ENCODE data around the gene ESR1. TPM values are rescaled to one million over a fixed set of nuclear protein-coding genes. Genes with fewer than 3 reads are reported as not detected.

ESR1 gene
- total and polyA plus RNA-seq, 2 experiments from 2014 or later, result 0.09 TPM; not detected in 1

DNA sequence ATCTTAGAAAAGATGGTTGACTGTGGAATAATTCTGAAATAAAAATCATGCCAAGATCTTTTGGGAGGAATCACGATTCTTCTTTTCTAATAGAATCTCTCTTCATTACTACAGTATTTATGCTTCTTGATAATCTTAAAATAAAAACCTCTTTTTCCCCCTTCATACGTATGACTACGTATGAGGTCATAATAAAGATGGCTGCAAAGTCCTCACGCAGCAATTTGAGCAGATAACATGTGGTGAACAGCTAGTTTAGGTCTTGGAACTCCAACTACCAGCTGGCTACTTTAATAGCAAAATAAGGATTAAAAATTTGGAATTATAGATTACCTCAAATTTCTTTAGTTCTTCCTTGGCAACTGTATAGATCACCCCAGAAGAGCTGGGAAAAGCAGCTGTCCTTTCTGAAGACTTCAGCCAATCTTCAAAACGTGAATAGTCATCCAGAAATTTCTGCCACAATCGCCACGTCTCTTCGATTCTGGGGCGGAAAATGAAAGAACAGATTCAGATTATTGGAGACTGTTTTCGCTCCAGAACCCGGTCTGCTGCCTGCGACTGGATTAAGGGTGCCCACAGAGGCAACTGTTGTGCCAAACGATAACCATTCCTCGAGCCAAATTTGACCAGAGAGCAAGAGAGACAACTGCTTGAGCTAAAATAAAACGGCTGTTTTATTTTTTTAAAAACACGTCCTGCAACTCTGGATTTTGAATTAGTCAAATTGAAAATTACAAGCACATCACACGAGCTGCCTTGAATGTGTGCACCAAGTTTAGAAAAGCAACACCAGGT lies 347.3 kb downstream of the ESR1 start:
- no peaks in the 10 kb centered on the region for H3K79me2 ChIP-seq (ENCODE audit: insufficient read depth)
- TF ChIP-seq EZH2phosphoT487 (IDR thresholded peaks at IDR 0.05; ENCODE audit: insufficient read depth, low read depth) (no peak), EZH2 (IDR thresholded peaks at IDR 0.05; ENCODE audit: insufficient read depth, poor library complexity, severe bottlenecking) (no peak)
- peaks cover 68% of the 10 kb centered on the region for H3K36me3 ChIP-seq (ENCODE audit: low read depth)
- H3K9me3 ChIP-seq (ENCODE audit: low read depth), result no peaks in the 10 kb centered on the region
- H3K9me2 ChIP-seq (ENCODE audit: insufficient read depth), result no peaks in the 10 kb centered on the region
- H3K9ac ChIP-seq, result no peak overlapping the region
- no peak overlapping the region for H3K27ac ChIP-seq
- 91% methylated on average over 17 of the region's 17 CpGs for WGBS, 2 experiments (ENCODE audit: low coverage in 1 of 2, low lambda C conversion rate in 2 of 2, missing lambda C conversion rate in 2 of 2)
- H3F3A ChIP-seq (ENCODE audit: insufficient read depth), result no peaks in the 10 kb centered on the region
- no peak overlapping the region for H3K4me2 ChIP-seq (ENCODE audit: unreplicated experiment)
- H3K4me3 ChIP-seq, result no peak overlapping the region
- no peaks in the 10 kb centered on the region for H3K4me1 ChIP-seq (ENCODE audit: insufficient read depth)
- peak; percentile 12 for DNase-seq
- in situ Hi-C loops (cut with MboI), result no loop called here
- H3K27me3 ChIP-seq (replicated peaks; ENCODE audit: insufficient read depth), result no peaks in the 10 kb centered on the region
- H4K20me1 ChIP-seq (ENCODE audit: insufficient read depth), result no peaks in the 10 kb centered on the region
- no peak overlapping the region for H2AFZ ChIP-seq

DNA sequence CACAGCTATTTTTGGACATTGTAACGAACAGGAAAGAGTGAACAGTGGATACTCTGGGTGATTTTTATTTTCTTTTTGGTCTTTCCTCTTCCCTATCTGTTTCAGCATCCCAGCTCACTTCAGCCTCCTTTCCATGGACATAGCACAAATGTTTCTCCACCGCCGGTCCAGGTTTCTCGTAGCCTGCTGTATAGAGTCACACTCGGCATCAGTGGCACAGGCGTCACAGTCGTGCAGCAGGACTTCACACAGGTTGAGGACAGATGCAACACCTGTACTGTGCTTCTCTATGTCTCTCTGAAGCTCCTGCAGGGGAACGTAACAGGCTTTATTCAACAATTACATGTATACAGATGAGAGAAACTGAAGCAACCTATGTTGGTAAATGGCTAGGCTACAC lies 348.3 kb downstream of the ESR1 start:
- DNase-seq, result no peak
- Histone ChIP-seq H4K20me1 (ENCODE audit: insufficient read depth) (no peaks in the 10 kb centered on the region), H2AFZ (no peak overlapping the region), H3K4me1 (ENCODE audit: insufficient read depth) (no peaks in the 10 kb centered on the region), H3F3A (ENCODE audit: insufficient read depth) (no peaks in the 10 kb centered on the region), H3K9me2 (ENCODE audit: insufficient read depth) (no peaks in the 10 kb centered on the region), H3K9ac (no peak overlapping the region), H3K27ac (no peak overlapping the region), H3K9me3 (ENCODE audit: low read depth) (no peaks in the 10 kb centered on the region), H3K27me3 (replicated peaks; ENCODE audit: insufficient read depth) (no peaks in the 10 kb centered on the region), H3K79me2 (ENCODE audit: insufficient read depth) (no peaks in the 10 kb centered on the region), H3K4me3 (no peak overlapping the region), H3K4me2 (ENCODE audit: unreplicated experiment) (no peak overlapping the region), H3K36me3 (ENCODE audit: low read depth) (peaks cover 59% of the 10 kb centered on the region)
- in situ Hi-C loops (cut with MboI), result no loop called here
- 84 to 86% methylated on average over 8 of the region's 8 CpGs for WGBS, 2 experiments (ENCODE audit: low coverage in 1 of 2, low lambda C conversion rate in 2 of 2, missing lambda C conversion rate in 2 of 2)
- TF ChIP-seq EZH2phosphoT487 (IDR thresholded peaks at IDR 0.05; ENCODE audit: insufficient read depth, low read depth) (no peak), EZH2 (IDR thresholded peaks at IDR 0.05; ENCODE audit: insufficient read depth, poor library complexity, severe bottlenecking) (no peak)

DNA sequence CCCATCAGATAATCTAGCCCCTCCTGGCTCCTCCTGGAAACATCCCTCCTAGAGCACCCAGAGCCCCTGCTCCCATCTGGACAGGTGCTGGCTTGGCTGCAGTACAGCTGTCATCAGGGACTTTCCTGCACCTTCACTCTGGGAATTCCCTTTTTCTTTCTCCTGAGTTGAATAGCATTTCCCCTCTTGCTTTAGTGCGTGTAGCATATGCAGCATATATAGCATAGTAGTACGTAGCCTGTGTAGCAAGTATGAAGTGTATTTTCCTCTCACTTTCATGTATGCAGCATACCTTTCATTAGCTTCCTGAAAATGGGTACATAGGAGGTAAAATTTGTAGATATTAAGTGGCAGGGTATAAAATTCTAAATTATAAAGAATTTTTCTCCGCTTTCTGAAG lies 352.9 kb downstream of the ESR1 start:
- Histone ChIP-seq H3K4me2 (ENCODE audit: unreplicated experiment) (no peak overlapping the region), H3F3A (ENCODE audit: insufficient read depth) (peaks cover 12% of the 10 kb centered on the region; the same call in 1 of the 2 replicates), H4K20me1 (ENCODE audit: insufficient read depth) (no peaks in the 10 kb centered on the region), H2AFZ (no peak overlapping the region), H3K27ac (no peak overlapping the region), H3K9me2 (ENCODE audit: insufficient read depth) (no peaks in the 10 kb centered on the region), H3K79me2 (ENCODE audit: insufficient read depth) (no peaks in the 10 kb centered on the region), H3K27me3 (replicated peaks; ENCODE audit: insufficient read depth) (no peaks in the 10 kb centered on the region), H3K36me3 (ENCODE audit: low read depth) (peaks cover 22% of the 10 kb centered on the region), H3K4me1 (ENCODE audit: insufficient read depth) (peaks cover 8% of the 10 kb centered on the region), H3K9me3 (ENCODE audit: low read depth) (no peaks in the 10 kb centered on the region), H3K9ac (no peak overlapping the region), H3K4me3 (no peak overlapping the region)
- in situ Hi-C loops (cut with MboI), result no loop called here
- 97 to 98% methylated on average over 3 of the region's 3 CpGs for WGBS, 2 experiments (ENCODE audit: low coverage in 1 of 2, low lambda C conversion rate in 2 of 2, missing lambda C conversion rate in 2 of 2)
- no peak for DNase-seq
- no peak for TF ChIP-seq EZH2 (IDR thresholded peaks at IDR 0.05; ENCODE audit: insufficient read depth, poor library complexity, severe bottlenecking)
- no peak for TF ChIP-seq EZH2phosphoT487 (IDR thresholded peaks at IDR 0.05; ENCODE audit: insufficient read depth, low read depth)

DNA sequence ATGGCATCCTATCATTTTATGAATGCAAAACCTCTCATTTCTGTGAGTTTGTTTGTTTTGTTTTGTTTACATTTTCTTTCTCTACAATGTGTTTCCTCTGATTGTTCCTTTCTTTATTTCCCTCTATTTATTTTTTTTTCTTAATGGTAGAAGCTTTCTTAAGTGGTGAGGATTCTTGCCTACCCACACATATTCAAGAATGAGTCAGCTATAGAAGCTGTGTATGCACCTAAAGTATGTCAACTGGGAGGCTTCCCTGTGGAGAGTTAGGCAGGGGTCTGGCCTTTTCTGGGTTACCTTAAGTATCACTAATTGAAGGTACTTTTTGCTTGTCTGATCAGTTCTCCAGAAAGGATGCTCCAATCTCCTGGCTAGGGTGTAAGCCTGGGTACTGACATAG lies 354.0 kb downstream of the ESR1 start:
- peak; percentile 68 for DNase-seq
- Histone ChIP-seq H3K36me3 (ENCODE audit: low read depth) (peaks cover 17% of the 10 kb centered on the region; the same call in 1 of the 2 replicates), H3K9me3 (ENCODE audit: low read depth) (no peaks in the 10 kb centered on the region), H4K20me1 (ENCODE audit: insufficient read depth) (no peaks in the 10 kb centered on the region), H3K9me2 (ENCODE audit: insufficient read depth) (no peaks in the 10 kb centered on the region), H3K27ac (peak overlapping the region; percentile 15), H3F3A (ENCODE audit: insufficient read depth) (peaks cover 12% of the 10 kb centered on the region; the same call in 1 of the 2 replicates), H3K79me2 (ENCODE audit: insufficient read depth) (no peaks in the 10 kb centered on the region), H2AFZ (no peak overlapping the region), H3K27me3 (replicated peaks; ENCODE audit: insufficient read depth) (no peaks in the 10 kb centered on the region), H3K9ac (peak overlapping the region; percentile 25; the same call in 1 of the 2 replicates), H3K4me1 (ENCODE audit: insufficient read depth) (peaks cover 8% of the 10 kb centered on the region), H3K4me3 (no peak overlapping the region), H3K4me2 (ENCODE audit: unreplicated experiment) (peak overlapping the region; percentile 46)
- no peak for TF ChIP-seq EZH2 (IDR thresholded peaks at IDR 0.05; ENCODE audit: insufficient read depth, poor library complexity, severe bottlenecking)
- TF ChIP-seq EZH2phosphoT487 (IDR thresholded peaks at IDR 0.05; ENCODE audit: insufficient read depth, low read depth), result no peak
- in situ Hi-C loops (cut with MboI), result no loop called here
